Measurements from ENCODE around the gene CBFA2T3. TPM values are rescaled to one million over a fixed set of nuclear protein-coding genes. Genes with fewer than 3 reads are reported as not detected.

CBFA2T3 gene
- total and polyA plus RNA-seq, 9 donors, result 0.53 to 2.8 (median 1.2) TPM; not detected in 1

GRCh38 chr16:88825146-88825545 lies 151.9 kb downstream of the CBFA2T3 start:
- no peaks in the 10 kb centered on the region for H3K9me3 ChIP-seq
- no peak for TF ChIP-seq CTCF (IDR thresholded peaks at IDR 0.05)
- TF ChIP-seq EP300 (IDR thresholded peaks at IDR 0.05), result no peak
- TF ChIP-seq POLR2A (IDR thresholded peaks at IDR 0.05), result no peak
- no peaks in the 10 kb centered on the region for H3K27me3 ChIP-seq
- WGBS, 3 donors, result 94 to 98% (median 98%) methylated on average over 9 to 12 of the region's 12 CpGs
- no peak for DNase-seq
- intact Hi-C loops (cut with DNase I), result no loop called here
- H3K4me1 ChIP-seq (ENCODE audit: insufficient read depth), result no peaks in the 10 kb centered on the region
- H3K4me3 ChIP-seq, result no peak overlapping the region
- H3K27ac ChIP-seq, result no peak overlapping the region
- no peaks in the 10 kb centered on the region for H3K36me3 ChIP-seq

Other genes starting within 250 kb of the CBFA2T3 start
- gene PIEZO1, start 192.0 kb downstream of the CBFA2T3 start, total RNA-seq, result 10 to 100 TPM; 27.8 to 93.5 (median 49.1) TPM
- gene PIEZO1, start 192.0 kb downstream of the CBFA2T3 start, polyA plus RNA-seq, result 10 to 100 TPM; 13.0 to 62.1 TPM
- 1 to 10 TPM in 4 of 7 donors, under 1 TPM in 2, not detected in 1; 0.66 to 3.2 (median 1.5) TPM for gene CDT1, start 173.4 kb downstream of the CBFA2T3 start, total RNA-seq
- under 1 TPM; 0.18 to 0.56 TPM for gene CDT1, start 173.4 kb downstream of the CBFA2T3 start, polyA plus RNA-seq
- 100 to 1,000 TPM in 2 of 7 donors, 10 to 100 TPM in 5; 51.3 to 150 (median 74.1) TPM for gene APRT, start 165.3 kb downstream of the CBFA2T3 start, total RNA-seq
- 10 to 100 TPM; 12.7 to 76.9 TPM for gene APRT, start 165.3 kb downstream of the CBFA2T3 start, polyA plus RNA-seq
- 10 to 100 TPM; 14.1 to 30.1 (median 21.6) TPM for gene GALNS, start 120.3 kb downstream of the CBFA2T3 start, total RNA-seq
- gene GALNS, start 120.3 kb downstream of the CBFA2T3 start, polyA plus RNA-seq, result 10 to 100 TPM; 14.0 to 40.4 TPM
- 10 to 100 TPM; 37.2 to 65.7 (median 56.3) TPM for gene TRAPPC2L, start 120.1 kb downstream of the CBFA2T3 start, total RNA-seq
- 100 to 1,000 TPM in 1 of 2 donors, 10 to 100 TPM in 1; 58.6 to 101 TPM for gene TRAPPC2L, start 120.1 kb downstream of the CBFA2T3 start, polyA plus RNA-seq
- not detected for gene PABPN1L, start 110.5 kb downstream of the CBFA2T3 start, total RNA-seq
- gene PABPN1L, start 110.5 kb downstream of the CBFA2T3 start, polyA plus RNA-seq, result under 1 TPM in 1 of 2 donors, not detected in 1; 0.25 TPM
- gene ACSF3, start 116.6 kb upstream of the CBFA2T3 start, total RNA-seq, result 10 to 100 TPM; 16.2 to 40.9 (median 28.8) TPM
- 10 to 100 TPM; 20.1 to 22.9 TPM for gene ACSF3, start 116.6 kb upstream of the CBFA2T3 start, polyA plus RNA-seq
- under 1 TPM in 3 of 7 donors, not detected in 4; 0.10 to 0.45 (median 0.40) TPM for gene CDH15, start 194.5 kb upstream of the CBFA2T3 start, total RNA-seq
- gene CDH15, start 194.5 kb upstream of the CBFA2T3 start, polyA plus RNA-seq, result under 1 TPM in 1 of 2 donors, not detected in 1; 0.19 TPM
- 1 to 10 TPM in 5 of 7 donors, under 1 TPM in 1, not detected in 1; 0.94 to 7.8 (median 3.6) TPM for gene SLC22A31, start 223.3 kb upstream of the CBFA2T3 start, total RNA-seq
- 1 to 10 TPM in 1 of 2 donors, not detected in 1; 2.0 TPM for gene SLC22A31, start 223.3 kb upstream of the CBFA2T3 start, polyA plus RNA-seq
- gene ZNF778, start 240.5 kb upstream of the CBFA2T3 start, total RNA-seq, result 10 to 100 TPM in 3 of 7 donors, 1 to 10 TPM in 4; 7.8 to 71.9 (median 8.4) TPM
- 1 to 10 TPM; 1.8 to 5.0 TPM for gene ZNF778, start 240.5 kb upstream of the CBFA2T3 start, polyA plus RNA-seq